Vagina (tissue), 2 donors: Measurements from ENCODE around the gene REEP3.

Source experiments
- POLR2A ChIP-seq, 2 donors: fragments of 450-650 bp; IDR thresholded peaks; one replicate each; pipeline ENCODE4 v1.6.1; 2017; ENCODE audit warnings: antibody characterized with exemption in 2 of 2, mild to moderate bottlenecking in 2 of 2, moderate library complexity in 2 of 2
- TF ChIP-seq, protein P1 (sequence below), 3 experiments: fragments of 450-650 bp in 2 of 3; fragments of 200-600 bp in 1 of 3; sonication (generic) in 1 of 3; IDR thresholded peaks; one replicate each; pipeline ENCODE4 v1.5.1; 2017 to 2019; ENCODE audit warnings: antibody characterized with exemption in 3 of 3, mild to moderate bottlenecking in 2 of 3, moderate library complexity in 2 of 3

DNA sequence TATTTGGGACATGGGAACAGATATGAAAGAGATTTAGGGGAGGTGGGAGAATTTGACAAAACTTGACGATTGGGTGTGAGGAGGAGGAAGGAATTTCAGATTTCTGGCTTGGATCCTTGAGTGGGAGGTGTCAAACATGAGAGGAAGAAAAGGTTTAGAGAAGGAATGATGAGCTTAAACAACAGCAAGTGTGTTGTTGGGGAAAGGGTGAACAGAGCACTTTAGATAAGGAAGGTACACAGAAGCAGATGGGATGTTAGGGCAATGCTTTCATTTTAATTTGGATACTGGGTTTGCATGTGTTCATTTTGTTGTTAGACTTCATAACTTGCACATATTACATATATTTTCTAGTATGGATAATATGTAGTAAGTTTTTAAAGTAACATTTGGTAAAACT lies 23.2 kb downstream of the REEP3 start:
- TF ChIP-seq, protein P1, sequence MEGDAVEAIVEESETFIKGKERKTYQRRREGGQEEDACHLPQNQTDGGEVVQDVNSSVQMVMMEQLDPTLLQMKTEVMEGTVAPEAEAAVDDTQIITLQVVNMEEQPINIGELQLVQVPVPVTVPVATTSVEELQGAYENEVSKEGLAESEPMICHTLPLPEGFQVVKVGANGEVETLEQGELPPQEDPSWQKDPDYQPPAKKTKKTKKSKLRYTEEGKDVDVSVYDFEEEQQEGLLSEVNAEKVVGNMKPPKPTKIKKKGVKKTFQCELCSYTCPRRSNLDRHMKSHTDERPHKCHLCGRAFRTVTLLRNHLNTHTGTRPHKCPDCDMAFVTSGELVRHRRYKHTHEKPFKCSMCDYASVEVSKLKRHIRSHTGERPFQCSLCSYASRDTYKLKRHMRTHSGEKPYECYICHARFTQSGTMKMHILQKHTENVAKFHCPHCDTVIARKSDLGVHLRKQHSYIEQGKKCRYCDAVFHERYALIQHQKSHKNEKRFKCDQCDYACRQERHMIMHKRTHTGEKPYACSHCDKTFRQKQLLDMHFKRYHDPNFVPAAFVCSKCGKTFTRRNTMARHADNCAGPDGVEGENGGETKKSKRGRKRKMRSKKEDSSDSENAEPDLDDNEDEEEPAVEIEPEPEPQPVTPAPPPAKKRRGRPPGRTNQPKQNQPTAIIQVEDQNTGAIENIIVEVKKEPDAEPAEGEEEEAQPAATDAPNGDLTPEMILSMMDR (IDR thresholded peaks at IDR 0.05), result no peak
- TF ChIP-seq POLR2A (IDR thresholded peaks at IDR 0.05), result no peak
